Measurements from ENCODE around the gene SEPTIN3.

The SEPTIN3 gene

DNA sequence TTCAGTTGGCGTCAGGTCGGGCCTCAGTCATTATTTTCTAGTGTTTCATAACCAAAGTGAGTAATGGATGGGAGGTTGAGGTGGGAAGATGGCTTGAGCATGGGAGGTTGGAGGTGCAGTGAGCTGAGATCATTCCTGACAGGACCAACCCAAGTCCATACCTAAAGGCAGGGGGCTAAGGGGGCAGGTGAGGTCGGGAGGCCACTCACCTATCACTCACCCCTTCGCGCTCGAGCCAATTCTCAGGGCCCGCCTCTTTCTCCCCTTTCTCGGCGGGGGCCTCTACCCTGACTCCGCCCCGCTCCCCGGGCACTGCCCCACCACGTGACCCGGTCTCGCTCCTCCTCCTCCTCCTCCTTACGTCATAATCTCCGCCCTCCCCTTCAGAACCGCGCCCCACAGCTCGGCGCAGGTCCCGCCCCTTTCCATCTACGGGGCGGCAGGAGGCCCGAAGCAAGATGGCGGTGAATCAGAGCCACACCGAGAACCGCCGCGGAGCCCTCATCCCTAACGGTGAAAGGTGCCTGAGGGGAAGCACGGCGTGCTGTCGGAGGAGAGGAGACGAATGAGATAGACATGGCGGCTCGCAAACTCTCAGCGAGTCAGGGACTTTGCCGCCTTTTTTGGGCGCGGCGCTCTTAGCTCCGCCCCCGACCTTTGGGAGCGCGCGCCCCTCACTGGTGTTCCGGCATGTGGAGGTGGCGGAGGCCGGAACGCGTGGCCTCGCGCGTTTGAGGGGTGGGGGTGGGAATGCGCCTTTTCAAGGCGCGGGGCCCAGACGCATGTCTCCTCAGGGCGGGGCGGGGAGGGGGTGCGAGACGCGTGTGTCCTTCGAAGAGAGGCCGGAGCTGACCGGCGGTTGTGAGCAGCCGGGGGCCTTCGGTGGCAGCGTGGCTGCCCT lies 29.4 kb downstream of the SEPTIN3 start, which contains the start of gene WBP2NL:
Gene WBP2NL (plus strand): TSS at position 428 of the 901 bp plus-strand sequence. CDS start 31 bp downstream, at position 459.
- TF ChIP-seq, protein P1, sequence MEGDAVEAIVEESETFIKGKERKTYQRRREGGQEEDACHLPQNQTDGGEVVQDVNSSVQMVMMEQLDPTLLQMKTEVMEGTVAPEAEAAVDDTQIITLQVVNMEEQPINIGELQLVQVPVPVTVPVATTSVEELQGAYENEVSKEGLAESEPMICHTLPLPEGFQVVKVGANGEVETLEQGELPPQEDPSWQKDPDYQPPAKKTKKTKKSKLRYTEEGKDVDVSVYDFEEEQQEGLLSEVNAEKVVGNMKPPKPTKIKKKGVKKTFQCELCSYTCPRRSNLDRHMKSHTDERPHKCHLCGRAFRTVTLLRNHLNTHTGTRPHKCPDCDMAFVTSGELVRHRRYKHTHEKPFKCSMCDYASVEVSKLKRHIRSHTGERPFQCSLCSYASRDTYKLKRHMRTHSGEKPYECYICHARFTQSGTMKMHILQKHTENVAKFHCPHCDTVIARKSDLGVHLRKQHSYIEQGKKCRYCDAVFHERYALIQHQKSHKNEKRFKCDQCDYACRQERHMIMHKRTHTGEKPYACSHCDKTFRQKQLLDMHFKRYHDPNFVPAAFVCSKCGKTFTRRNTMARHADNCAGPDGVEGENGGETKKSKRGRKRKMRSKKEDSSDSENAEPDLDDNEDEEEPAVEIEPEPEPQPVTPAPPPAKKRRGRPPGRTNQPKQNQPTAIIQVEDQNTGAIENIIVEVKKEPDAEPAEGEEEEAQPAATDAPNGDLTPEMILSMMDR (conservative IDR thresholded peaks at IDR 0.05; ENCODE audit: low read length): no peak
- DNase-seq (ENCODE audit: low read depth): peak; percentile 70

DNA sequence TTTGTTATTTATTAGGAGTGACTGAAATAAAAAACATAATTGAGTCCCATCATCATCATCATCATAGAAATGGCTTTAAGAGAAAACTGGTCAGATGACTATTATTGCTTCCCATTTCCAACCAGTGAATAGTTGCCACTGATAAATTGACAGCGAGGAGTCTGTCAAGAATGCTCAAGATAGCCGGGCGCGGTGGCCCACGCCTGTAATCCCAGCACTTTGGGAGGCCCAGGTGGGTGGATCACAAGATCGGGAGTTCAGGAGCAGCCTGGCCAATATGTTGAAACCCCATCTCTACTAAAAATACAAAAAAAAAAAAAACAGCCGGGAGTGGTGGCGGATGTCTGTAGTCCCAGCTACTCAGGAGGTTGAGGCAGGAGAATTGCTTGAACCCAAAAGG lies 31.2 kb downstream of the SEPTIN3 start:
- TF ChIP-seq, protein P1 (conservative IDR thresholded peaks at IDR 0.05; ENCODE audit: low read length): no peak
- DNase-seq (ENCODE audit: low read depth): no peak
- H3K4me3 ChIP-seq (ENCODE audit: low read length): no peak overlapping the region

More for the DNA sequence above, 29.4 kb downstream of the SEPTIN3 start, which contains the start of gene WBP2NL:
- H3K4me3 ChIP-seq (ENCODE audit: low read length): peak within 1 kb of the TSS; percentile 61

DNA sequence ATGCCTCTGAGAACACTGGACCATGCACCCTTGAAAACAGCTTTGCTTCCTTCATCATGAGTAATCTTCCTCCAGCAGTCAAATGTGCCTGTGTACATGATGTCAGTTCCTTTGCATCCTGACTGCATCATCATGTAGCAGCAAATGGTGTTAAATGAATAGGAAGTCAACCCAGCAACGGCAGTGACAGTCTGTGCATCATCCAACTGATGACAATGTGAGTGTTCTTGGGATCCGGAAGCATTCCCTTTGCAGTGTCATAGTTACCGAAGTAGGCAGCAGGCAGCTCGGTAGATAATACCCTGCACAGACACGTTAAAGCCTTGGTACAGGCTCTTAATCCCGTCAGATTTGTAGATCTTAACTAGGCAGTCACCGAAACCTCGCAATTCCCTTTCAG lies 31.9 kb downstream of the SEPTIN3 start:
- DNase-seq (ENCODE audit: low read depth): no peak
- H3K4me3 ChIP-seq (ENCODE audit: low read length): no peak overlapping the region
- TF ChIP-seq, protein P1 (conservative IDR thresholded peaks at IDR 0.05; ENCODE audit: low read length): no peak

DNA sequence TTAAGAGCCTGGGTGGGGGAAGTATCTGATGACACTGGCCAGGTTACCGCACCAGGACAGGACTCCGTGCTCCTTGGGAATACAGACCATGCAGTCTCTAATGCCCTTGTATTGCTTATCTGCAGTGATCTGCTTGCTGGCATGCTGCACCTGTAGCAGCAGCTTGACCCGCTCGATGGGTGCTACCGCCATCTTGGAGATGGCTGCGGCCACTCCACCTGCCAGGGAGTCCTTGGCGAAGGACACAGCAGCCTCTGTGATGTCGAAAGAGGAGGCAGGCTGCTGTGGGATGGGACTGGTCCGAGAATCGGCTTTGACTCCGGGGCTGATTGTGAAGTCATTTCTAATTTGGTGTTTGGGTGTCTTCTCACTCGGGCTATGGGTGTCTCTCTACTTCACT lies 32.5 kb downstream of the SEPTIN3 start:
- TF ChIP-seq, protein P1 (conservative IDR thresholded peaks at IDR 0.05; ENCODE audit: low read length): no peak
- H3K4me3 ChIP-seq (ENCODE audit: low read length): no peak overlapping the region
- DNase-seq (ENCODE audit: low read depth): no peak

DNA sequence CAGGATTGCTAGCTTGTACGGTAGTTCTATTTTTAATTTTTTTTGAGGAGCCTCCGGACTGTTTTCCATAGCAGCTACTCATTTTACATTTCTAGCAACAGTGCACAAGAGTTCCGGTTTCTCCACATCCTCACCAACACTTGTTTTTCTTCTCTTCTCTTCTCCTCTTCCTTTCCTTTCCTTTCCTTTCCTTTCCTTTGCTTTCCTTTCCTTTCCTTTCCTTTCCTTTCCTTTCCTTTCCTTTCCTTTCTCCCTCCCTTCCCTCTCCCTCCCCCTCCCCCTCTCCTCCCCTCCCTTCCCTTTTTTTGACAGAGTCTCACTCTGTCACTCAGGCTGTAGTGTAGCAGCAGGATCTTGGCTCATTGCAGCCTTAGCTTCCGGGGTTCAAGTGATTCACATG lies 38.7 kb downstream of the SEPTIN3 start:
- TF ChIP-seq, protein P1 (conservative IDR thresholded peaks at IDR 0.05; ENCODE audit: low read length): no peak
- H3K4me3 ChIP-seq (ENCODE audit: low read length): no peak overlapping the region
- DNase-seq (ENCODE audit: low read depth): no peak

DNA sequence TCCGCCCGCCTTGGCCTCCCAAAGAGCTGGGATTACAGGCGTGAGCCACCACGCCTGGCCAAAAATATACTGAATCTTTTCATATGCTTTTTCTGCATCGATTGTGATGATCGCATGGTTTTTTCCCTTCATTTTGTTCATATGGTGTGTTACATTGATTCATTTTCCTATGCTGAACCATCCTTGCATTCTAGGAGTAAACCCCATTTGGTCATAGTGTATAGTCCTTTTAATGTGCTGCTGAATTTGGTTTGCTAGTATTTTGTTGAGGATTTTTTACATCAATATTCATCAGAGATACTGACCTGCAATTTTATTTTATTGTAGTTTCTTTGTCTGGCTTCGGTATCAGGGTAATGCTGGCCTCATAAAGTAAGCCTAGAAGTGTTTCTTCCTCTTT lies 41.5 kb downstream of the SEPTIN3 start:
- TF ChIP-seq, protein P1 (conservative IDR thresholded peaks at IDR 0.05; ENCODE audit: low read length): no peak
- no peak overlapping the region for H3K4me3 ChIP-seq (ENCODE audit: low read length)
- no peak for DNase-seq (ENCODE audit: low read depth)

DNA sequence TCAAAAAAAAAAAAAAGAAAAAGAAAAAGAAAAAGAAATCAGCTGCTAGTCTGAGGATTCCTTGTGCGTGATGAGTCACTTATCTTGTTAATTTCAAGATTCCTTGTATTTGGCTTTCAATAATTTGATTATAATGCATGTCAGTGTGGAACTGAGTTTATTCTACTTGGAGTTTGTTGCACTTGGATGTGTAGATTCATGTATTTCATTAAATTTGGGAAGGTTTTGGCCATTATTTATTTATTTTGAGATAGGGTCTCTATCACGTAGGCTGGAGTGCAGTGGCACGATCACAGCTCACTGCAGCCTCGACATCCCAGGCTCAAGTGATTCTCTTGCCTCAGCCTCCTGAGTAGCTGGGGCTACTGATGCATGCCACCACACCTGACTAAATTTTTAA lies 44.1 kb downstream of the SEPTIN3 start:
- H3K4me3 ChIP-seq (ENCODE audit: low read length): no peak overlapping the region
- TF ChIP-seq, protein P1 (conservative IDR thresholded peaks at IDR 0.05; ENCODE audit: low read length): no peak
- no peak for DNase-seq (ENCODE audit: low read depth)
